Neural cell (in vitro differentiated cells): ENCODE results near the gene PIGBOS1. TPM values are rescaled to one million over a fixed set of nuclear protein-coding genes. Genes with fewer than 3 reads are reported as not detected.
"Not testable (repeated sequence)": the region's sequence is repeated elsewhere in the genome, so short reads cannot be mapped to it uniquely, and the experiment has no call there.

Source experiments
- H2AFZ ChIP-seq: fragments of 200-600, 300-800 bp; sonication (generic), shearing (Covaris generic); 2 replicates; pipeline ENCODE4 v1.6.0; 2014; ENCODE audit warnings: low read depth, mild to moderate bottlenecking, antibody characterized with exemption, low read length, moderate library complexity
- H3F3A ChIP-seq: fragments of 200-600 bp; shearing (Covaris generic); 2 replicates; pipeline ENCODE4 v1.6.1; 2016; ENCODE audit warnings: mild to moderate bottlenecking, moderate library complexity, mixed read lengths, antibody characterized with exemption, low read length; ENCODE audit not compliant: insufficient read depth, poor library complexity, severe bottlenecking
- H3K27ac ChIP-seq: fragments of 200-600, 300-800 bp; sonication (generic), shearing (Covaris generic); 2 replicates; pipeline ENCODE4 v1.5.1; 2014; ENCODE audit warnings: mild to moderate bottlenecking, low read length, moderate library complexity
- H3K27me3 ChIP-seq: fragments of 300-800, 200-600 bp; sonication (generic), shearing (Covaris generic); 2 replicates; pipeline ENCODE4 v1.6.0; 2014; ENCODE audit warnings: mild to moderate bottlenecking, low read depth, low read length, moderate library complexity; ENCODE audit not compliant: insufficient read depth
- H3K36me3 ChIP-seq: fragments of 300-800, 200-600 bp; sonication (generic), shearing (Covaris generic); 2 replicates; pipeline ENCODE4 v1.5.1; 2014; ENCODE audit warnings: mild to moderate bottlenecking, antibody characterized with exemption, low read length, moderate library complexity; ENCODE audit not compliant: insufficient read depth
- H3K4me2 ChIP-seq: fragments of 300-800, 200-600 bp; sonication (generic), shearing (Covaris generic); 2 replicates; pipeline ENCODE4 v1.6.0; 2014; ENCODE audit warnings: mild to moderate bottlenecking, low read length
- H3K4me3 ChIP-seq: fragments of 300-800, 200-600 bp; sonication (generic), shearing (Covaris generic); 2 replicates; pipeline ENCODE4 v1.5.1; 2014; ENCODE audit warnings: mild to moderate bottlenecking, low read length, moderate library complexity
- H3K79me2 ChIP-seq: fragments of 200-600 bp; shearing (Covaris generic); replicated peaks from 2 replicates; pipeline ENCODE4 v1.6.0; 2014; ENCODE audit warnings: mild to moderate bottlenecking, low read length, moderate library complexity; ENCODE audit not compliant: insufficient read depth
- H3K9ac ChIP-seq: fragments of 300-800, 200-600 bp; sonication (generic), shearing (Covaris generic); 2 replicates; pipeline ENCODE4 v1.6.1; 2016; ENCODE audit warnings: mild to moderate bottlenecking, low read length, mixed read lengths
- H3K9me2 ChIP-seq: fragments of 200-600 bp; shearing (Covaris generic); 2 replicates; pipeline ENCODE4 v1.6.1; 2016; ENCODE audit warnings: mild to moderate bottlenecking, low read length, mixed read lengths; ENCODE audit not compliant: insufficient read depth
- H3K9me3 ChIP-seq: fragments of 200-600, 300-800 bp; sonication (generic), shearing (Covaris generic); 2 replicates; pipeline ENCODE4 v1.6.1; 2016; ENCODE audit warnings: mild to moderate bottlenecking, mixed run types, low read length, moderate library complexity, mixed read lengths
- H4K20me1 ChIP-seq: fragments of 200-600 bp; shearing (Covaris generic); 2 replicates; pipeline ENCODE4 v1.6.1; 2016; ENCODE audit warnings: mild to moderate bottlenecking, mixed run types; ENCODE audit not compliant: insufficient read depth
- EP300 ChIP-seq: fragments of 450-650 bp; conservative IDR thresholded peaks from 2 replicates; pipeline ENCODE4 v1.6.1; 2014; ENCODE audit warnings: antibody characterized with exemption, mild to moderate bottlenecking, moderate library complexity; ENCODE audit not compliant: poor library complexity, severe bottlenecking
- EZH2 ChIP-seq: fragments of 200-600, 300-800 bp; shearing (Covaris generic), sonication (generic); IDR thresholded peaks from 2 replicates; pipeline ENCODE4 v1.6.1; 2014; ENCODE audit warnings: antibody characterized with exemption, low read length, borderline replicate concordance, mild to moderate bottlenecking; ENCODE audit not compliant: insufficient read depth, poor library complexity, severe bottlenecking
- MXI1 ChIP-seq: fragments of 450-650 bp; conservative IDR thresholded peaks from 2 replicates; pipeline ENCODE4 v1.6.1; 2014; ENCODE audit warnings: antibody characterized with exemption, mild to moderate bottlenecking; ENCODE audit not compliant: poor library complexity, severe bottlenecking
- POLR2AphosphoS5 ChIP-seq: IDR thresholded peaks from 2 replicates; pipeline ENCODE4 v1.6.1; 2012
- RAD21 ChIP-seq: fragments of 450-650 bp; conservative IDR thresholded peaks from 2 replicates; pipeline ENCODE4 v1.6.1; 2014; ENCODE audit warnings: antibody characterized with exemption, mild to moderate bottlenecking, moderate library complexity
- SMC3 ChIP-seq: fragments of 450-650 bp; conservative IDR thresholded peaks from 2 replicates; pipeline ENCODE4 v1.6.1; 2014; ENCODE audit warnings: antibody characterized with exemption, mild to moderate bottlenecking, moderate library complexity; ENCODE audit not compliant: poor library complexity
- TAF1 ChIP-seq: IDR thresholded peaks from 2 replicates; pipeline ENCODE4 v1.6.1; 2012; ENCODE audit warnings: low read depth
- polyA plus RNA-seq: library from polyadenylated mRNA; depleted of rRNA; stranded (reverse); fragments of >200 nt; gene quantifications from 2 replicates; pipeline ENCODE4 v1.2.3, GENCODE V29; 2014
- TF ChIP-seq, protein P1 (sequence below): IDR thresholded peaks from 2 replicates; pipeline ENCODE4 v1.6.1; 2012; ENCODE audit warnings: borderline replicate concordance
- TF ChIP-seq, protein P2 (sequence below): fragments of 450-650 bp; IDR thresholded peaks from 2 replicates; pipeline ENCODE4 v1.5.1; 2014; ENCODE audit warnings: antibody characterized with exemption, mild to moderate bottlenecking, moderate library complexity; ENCODE audit not compliant: poor library complexity, severe bottlenecking

The PIGBOS1 gene
- polyA plus RNA-seq, 1 donor from 2014 or later = 16.4 TPM

DNA sequence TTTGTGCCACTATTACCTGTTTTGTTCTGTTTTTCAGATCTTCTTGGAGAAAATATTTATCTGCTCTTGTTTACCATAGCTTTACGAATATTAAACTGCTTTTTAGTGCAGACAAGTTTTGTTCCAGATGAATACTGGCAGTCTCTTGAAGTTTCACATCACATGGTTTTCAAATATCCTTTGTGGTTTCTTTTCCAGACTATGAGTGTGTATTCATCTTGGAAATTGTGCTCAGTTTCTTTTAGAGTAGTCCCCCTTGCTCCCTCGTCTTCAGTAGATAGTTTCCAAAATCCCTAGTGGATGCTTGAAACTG lies 1.3 kb upstream of the PIGBOS1 start:
- H3K36me3 ChIP-seq = no peaks in the 10 kb centered on the region
- no peak overlapping the region for H3K27ac ChIP-seq
- H2AFZ ChIP-seq = no peak overlapping the region
- TF ChIP-seq MXI1 (no peak), EZH2 (no peak), EP300 (no peak), SMC3 (no peak), RAD21 (no peak), POLR2AphosphoS5 (no peak), TAF1 (no peak)
- TF ChIP-seq, protein P1, sequence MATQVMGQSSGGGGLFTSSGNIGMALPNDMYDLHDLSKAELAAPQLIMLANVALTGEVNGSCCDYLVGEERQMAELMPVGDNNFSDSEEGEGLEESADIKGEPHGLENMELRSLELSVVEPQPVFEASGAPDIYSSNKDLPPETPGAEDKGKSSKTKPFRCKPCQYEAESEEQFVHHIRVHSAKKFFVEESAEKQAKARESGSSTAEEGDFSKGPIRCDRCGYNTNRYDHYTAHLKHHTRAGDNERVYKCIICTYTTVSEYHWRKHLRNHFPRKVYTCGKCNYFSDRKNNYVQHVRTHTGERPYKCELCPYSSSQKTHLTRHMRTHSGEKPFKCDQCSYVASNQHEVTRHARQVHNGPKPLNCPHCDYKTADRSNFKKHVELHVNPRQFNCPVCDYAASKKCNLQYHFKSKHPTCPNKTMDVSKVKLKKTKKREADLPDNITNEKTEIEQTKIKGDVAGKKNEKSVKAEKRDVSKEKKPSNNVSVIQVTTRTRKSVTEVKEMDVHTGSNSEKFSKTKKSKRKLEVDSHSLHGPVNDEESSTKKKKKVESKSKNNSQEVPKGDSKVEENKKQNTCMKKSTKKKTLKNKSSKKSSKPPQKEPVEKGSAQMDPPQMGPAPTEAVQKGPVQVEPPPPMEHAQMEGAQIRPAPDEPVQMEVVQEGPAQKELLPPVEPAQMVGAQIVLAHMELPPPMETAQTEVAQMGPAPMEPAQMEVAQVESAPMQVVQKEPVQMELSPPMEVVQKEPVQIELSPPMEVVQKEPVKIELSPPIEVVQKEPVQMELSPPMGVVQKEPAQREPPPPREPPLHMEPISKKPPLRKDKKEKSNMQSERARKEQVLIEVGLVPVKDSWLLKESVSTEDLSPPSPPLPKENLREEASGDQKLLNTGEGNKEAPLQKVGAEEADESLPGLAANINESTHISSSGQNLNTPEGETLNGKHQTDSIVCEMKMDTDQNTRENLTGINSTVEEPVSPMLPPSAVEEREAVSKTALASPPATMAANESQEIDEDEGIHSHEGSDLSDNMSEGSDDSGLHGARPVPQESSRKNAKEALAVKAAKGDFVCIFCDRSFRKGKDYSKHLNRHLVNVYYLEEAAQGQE = no peak
- TF ChIP-seq, protein P2, sequence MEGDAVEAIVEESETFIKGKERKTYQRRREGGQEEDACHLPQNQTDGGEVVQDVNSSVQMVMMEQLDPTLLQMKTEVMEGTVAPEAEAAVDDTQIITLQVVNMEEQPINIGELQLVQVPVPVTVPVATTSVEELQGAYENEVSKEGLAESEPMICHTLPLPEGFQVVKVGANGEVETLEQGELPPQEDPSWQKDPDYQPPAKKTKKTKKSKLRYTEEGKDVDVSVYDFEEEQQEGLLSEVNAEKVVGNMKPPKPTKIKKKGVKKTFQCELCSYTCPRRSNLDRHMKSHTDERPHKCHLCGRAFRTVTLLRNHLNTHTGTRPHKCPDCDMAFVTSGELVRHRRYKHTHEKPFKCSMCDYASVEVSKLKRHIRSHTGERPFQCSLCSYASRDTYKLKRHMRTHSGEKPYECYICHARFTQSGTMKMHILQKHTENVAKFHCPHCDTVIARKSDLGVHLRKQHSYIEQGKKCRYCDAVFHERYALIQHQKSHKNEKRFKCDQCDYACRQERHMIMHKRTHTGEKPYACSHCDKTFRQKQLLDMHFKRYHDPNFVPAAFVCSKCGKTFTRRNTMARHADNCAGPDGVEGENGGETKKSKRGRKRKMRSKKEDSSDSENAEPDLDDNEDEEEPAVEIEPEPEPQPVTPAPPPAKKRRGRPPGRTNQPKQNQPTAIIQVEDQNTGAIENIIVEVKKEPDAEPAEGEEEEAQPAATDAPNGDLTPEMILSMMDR = no peak
- H4K20me1 ChIP-seq = no peaks in the 10 kb centered on the region
- H3K9ac ChIP-seq = no peak overlapping the region
- no peaks in the 10 kb centered on the region for H3F3A ChIP-seq
- no peaks in the 10 kb centered on the region for H3K9me2 ChIP-seq
- no peaks in the 10 kb centered on the region for H3K9me3 ChIP-seq
- no peaks in the 10 kb centered on the region for H3K27me3 ChIP-seq
- no peak overlapping the region for H3K4me2 ChIP-seq
- no peak overlapping the region for H3K4me3 ChIP-seq
- no peaks in the 10 kb centered on the region for H3K79me2 ChIP-seq

DNA sequence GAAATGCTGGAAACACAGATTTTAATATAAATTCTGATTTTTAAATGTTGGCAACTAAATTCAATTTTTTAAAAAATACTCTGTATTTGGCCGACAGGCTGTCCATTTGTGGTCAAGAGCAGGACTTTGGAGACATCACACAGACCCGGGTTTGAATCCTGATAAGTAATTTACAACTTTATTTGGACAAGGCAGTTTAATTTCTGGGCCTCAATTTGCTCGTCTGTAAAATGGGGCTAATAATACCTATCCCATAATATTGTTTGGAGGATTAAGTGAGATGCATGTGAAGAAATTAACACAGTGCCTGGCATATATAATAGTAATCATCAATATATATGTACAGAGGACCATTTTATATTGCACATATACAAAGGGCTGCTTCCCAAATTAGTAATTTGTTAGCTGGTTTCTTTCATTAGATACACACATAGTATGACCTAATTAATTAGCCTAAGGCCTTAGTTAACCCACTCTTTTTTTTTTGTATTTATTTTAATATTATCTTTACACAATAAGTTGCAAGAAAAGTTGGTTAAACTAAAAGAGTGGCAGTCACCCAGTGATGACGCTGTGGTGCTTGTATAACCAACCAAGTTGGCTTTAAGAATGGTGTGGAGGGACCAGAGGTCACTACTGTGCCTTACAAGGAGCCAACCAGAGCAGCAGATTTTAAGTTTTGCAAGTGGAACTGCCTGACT lies 764 bp upstream of the PIGBOS1 start:
- Histone ChIP-seq H4K20me1 (no peaks in the 10 kb centered on the region), H3K9me3 (no peaks in the 10 kb centered on the region), H3K4me2 (peak overlapping the region; percentile 44), H3K79me2 (no peaks in the 10 kb centered on the region), H3K9me2 (no peaks in the 10 kb centered on the region), H3F3A (no peaks in the 10 kb centered on the region), H2AFZ (peak overlapping the region; percentile 37), H3K36me3 (no peaks in the 10 kb centered on the region), H3K27ac (peak overlapping the region; percentile 54), H3K27me3 (no peaks in the 10 kb centered on the region), H3K4me3 (peak overlapping the region; percentile 76), H3K9ac (peak overlapping the region; percentile 70)
- TF ChIP-seq, protein P2 = no peak
- TF ChIP-seq, protein P1 = no peak
- TF ChIP-seq POLR2AphosphoS5 (no peak), EZH2 (no peak), SMC3 (no peak), TAF1 (no peak), EP300 (no peak), MXI1 (no peak), RAD21 (no peak)

DNA sequence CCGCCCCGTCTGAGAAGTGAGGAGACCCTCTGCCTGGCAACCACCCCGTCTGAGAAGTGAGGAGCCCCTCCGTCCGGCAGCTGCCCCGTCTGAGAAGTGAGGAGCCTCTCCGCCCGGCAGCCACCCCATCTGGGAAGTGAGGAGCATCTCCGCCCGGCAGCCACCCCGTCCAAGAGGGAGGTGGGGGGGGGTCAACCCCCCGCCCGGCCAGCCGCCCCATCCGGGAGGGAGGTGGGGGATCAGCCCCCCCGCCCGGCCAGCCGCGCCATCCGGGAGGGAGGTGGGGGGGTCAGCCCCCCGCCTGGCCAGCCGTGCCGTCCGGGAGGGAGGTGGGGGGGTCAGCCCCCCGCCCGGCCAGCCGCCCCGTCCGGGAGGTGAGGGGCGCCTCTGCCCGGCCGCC lies 16.1 kb downstream of the PIGBOS1 start:
- H3K36me3 ChIP-seq, H4K20me1 ChIP-seq, H3K4me3 ChIP-seq, H3F3A ChIP-seq, H3K27ac ChIP-seq, H3K79me2 ChIP-seq, H2AFZ ChIP-seq, H3K4me2 ChIP-seq, H3K27me3 ChIP-seq, H3K9me2 ChIP-seq, H3K9ac ChIP-seq, H3K9me3 ChIP-seq: not testable (repeated sequence)
